Activated CD4-positive, alpha-beta T cell treated with anti-CD3 and anti-CD28 coated beads for 4 hours (primary cell): Measurements from ENCODE around the gene REG1A.

ENCODE experiments used
- DNase-seq, 2 donors: peaks; one replicate each; pipeline ENCODE4 v3.0.0-alpha.2; 2020

Gene REG1A

DNA sequence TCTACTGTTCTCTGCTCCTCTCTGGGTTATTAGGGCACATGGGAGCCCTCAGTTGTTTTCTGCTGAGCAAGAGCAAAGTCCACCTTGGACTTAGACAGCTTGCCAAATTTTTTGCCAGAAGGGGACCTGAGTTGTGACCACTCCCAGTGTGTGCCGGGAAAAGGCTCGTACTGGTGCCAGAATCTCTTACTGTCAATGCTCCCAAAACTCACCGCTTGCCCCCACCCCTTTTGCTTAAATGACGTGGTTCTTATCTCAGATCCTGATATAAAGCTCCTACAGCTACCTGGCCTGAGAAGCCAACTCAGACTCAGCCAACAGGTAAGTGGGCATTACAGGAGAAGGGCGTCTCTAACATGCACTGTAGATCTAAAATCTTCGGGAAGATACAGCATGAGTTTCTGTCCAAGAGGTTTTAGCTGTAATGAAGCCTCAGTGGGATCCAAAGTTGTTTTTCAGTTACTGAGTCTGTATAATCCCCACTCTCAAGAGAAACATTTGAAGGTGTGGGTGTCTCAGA is at the start of gene REG1A:
Gene REG1A, plus strand, starts transcription at position 295 of the 520 bp plus-strand sequence. CDS start 374 bp downstream, outside the sequence.
- no peak for DNase-seq

GRCh38 chr2:79071078-79071477 is 49.2 kb upstream of the REG1A start:
- no peak for DNase-seq

DNA sequence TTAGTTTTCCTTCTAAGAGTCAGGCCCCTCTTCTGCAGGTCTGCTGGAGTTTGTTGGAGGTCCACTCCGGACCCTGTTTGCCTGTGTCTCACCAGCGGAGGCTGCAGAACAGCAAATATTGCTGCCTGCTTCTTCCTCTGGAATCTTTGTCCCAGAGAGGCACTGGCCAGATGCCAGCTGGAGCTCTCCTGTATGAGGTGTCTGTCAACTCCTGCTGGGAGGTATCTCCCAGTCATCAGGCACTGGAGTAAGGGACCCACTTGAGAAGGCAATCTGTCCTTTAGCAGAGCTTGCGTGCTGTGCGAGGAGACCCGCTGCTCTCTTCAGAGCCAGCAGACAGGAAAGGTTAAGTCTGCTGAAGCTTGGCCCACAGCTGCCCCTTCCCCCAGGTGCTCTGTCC is 37.3 kb upstream of the REG1A start:
- DNase-seq: no peak

- no peak for DNase-seq
Observed at GRCh38 chr2:79083597-79084251, 36.6 kb upstream of the REG1A start.

GRCh38 chr2:79084495-79085135 is 35.7 kb upstream of the REG1A start:
- DNase-seq: no peak

DNA sequence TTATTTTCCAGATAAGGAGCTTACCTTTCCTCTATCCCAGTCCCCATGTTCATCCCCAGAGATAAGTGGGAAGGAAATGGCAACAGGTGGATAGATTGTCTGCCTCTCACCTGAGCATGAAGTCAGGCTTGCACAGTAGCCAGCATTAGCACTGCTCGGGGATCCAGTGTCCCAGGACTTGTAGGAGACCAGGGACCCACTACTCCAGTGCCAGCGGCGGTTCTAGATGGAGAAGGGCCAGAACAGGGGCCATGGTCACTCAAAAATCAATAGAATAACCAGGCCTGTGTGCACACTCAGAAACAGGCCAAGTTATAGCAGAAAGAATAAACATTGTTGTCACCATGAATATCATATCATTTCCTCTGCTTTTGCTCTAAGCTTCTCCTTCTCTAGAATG is 34.9 kb upstream of the REG1A start:
- DNase-seq: no peak

DNA sequence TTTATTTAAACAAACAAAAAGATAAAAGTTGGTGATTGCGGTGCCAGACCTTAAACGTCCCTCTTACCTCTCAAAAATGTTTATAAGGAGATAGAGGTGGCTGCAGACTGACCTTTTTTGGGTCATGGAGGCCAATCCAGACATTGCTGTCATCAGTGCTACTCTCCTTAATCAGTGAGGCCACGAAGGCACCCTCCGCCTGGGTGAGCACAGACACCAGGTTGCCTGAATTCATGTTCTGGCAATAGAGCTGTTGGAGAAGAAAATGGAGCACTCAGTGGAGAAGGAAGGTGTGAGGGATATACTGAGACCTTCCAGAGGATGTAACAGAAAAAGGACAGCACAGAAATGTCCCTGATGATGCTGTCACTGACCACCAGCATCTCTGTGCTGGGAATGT is 34.0 kb upstream of the REG1A start:
- DNase-seq: no peak

GRCh38 chr2:79087785-79088364 is 32.4 kb upstream of the REG1A start, which contains the start of gene REG1B:
Gene REG1B (minus strand): TSS chr2:79087993. CDS start chr2:79087612, 381 bp downstream.
- DNase-seq: no peak

DNA sequence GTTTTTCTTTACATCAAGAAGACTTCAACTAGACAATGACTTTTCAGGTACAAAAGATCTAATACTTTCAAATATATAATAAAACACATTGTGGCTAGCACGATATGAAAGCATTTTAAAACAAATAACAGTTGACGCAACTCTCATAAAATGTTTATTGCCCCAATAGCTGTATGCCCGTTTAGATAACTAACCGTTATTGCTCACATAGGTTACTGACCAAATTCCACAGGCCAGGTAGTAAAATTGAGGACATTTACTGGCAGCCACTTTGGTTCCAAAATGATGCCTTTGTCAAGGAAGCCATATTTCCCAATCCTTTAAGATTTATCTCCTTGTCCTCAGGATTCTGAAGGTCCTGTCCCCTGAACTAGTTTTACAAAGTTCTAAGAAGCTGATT is 29.6 kb upstream of the REG1A start:
- DNase-seq: no peak

DNA sequence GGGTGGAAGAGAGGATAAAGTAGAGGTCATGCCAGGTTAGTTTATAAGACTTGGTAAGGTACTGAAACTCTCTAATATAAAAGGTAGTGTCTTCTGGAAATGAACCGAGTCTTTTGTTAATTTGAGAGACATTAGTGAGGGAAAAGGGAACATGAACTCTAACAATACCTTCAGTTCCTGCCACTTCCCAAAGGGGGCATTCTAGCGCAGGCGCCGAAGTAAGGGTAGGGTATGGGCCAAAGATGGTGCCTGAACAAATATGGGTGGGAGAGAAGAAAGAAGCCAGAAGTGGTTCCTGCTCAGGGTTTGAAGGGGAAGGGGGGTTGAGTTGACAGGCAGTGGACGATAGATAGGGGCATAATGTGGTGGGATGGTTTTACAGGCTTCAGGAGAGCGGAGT is 22.4 kb upstream of the REG1A start:
- DNase-seq: no peak

- no peak for DNase-seq
Observed at GRCh38 chr2:79099140-79099686, 21.1 kb upstream of the REG1A start.

DNA sequence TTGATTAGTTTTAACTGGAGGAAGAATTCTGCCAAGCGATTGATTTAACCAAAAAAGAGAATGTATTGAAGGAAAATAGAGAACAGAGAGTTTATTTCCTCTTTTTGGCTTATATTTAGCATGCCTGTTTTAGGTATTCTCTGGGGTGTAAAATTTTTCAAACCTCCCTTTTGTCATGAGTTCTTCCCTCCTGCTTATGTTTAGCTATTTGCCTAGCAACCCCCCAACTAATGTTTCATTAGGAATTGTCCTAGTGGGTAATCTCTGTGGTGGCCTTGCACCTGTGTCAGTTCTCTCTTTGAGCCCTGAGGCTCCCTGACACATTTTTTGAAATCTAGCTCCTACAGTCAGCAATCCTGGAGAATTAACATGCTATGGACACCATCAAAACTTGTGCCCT is 20.0 kb upstream of the REG1A start:
- no peak for DNase-seq

- no peak for DNase-seq
Observed at GRCh38 chr2:79101024-79101423, 19.3 kb upstream of the REG1A start.

DNA sequence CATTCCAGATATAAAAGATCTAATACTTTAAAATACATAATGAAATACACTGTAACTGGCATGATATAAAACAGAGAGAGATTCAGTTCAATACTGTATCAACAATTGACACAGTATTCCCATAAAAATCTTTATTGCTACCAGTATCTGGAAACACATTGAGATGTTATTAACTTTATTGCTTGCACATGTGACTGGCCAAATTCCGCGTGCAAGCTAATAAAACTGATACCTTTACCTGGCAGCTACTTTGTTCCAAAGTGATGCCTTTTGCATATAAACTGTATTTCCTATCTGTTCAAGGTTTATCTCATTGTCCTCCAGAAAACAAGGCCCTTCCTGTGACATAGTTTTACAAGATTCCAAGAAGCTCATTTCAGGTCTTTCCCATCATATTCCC is 17.1 kb upstream of the REG1A start:
- DNase-seq: no peak

DNA sequence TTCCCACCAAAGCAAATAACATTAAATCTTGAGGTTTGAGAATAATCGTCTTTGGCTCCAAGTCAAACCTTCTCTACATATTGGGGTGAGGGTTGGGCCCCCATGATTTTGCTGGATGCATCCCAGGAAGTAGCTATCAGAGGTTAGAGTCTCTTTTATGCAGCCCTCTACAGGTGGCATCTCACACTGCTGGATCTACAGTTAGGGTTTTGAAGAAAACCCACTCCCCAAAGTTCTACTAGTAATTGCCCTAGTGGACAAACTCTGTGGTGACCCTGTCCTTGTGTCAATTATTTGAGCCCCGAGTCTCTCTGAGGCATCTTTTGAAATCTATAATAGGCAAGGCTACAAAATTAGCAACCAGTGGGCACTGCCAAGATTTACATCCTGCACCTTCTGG is 15.0 kb upstream of the REG1A start:
- DNase-seq: no peak

DNA sequence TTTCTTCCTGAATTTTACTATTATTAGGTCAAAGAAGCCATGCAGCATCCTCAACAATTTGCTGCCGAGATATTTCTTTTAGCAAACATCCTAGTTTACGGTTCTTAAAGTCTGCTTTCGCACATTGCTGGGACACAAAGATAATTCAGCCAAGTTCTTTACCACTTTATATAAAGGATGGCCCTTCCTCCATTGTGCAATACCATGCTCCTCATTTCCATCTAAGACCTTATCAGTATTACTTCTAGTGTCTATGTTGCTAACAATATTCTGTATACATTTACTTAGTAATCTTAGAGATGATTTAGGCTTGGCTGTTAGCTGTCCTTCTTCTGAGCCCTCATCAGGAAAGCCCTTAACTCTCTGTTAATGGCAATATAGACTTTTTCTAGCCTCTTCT is 8.0 kb upstream of the REG1A start:
- no peak for DNase-seq

DNA sequence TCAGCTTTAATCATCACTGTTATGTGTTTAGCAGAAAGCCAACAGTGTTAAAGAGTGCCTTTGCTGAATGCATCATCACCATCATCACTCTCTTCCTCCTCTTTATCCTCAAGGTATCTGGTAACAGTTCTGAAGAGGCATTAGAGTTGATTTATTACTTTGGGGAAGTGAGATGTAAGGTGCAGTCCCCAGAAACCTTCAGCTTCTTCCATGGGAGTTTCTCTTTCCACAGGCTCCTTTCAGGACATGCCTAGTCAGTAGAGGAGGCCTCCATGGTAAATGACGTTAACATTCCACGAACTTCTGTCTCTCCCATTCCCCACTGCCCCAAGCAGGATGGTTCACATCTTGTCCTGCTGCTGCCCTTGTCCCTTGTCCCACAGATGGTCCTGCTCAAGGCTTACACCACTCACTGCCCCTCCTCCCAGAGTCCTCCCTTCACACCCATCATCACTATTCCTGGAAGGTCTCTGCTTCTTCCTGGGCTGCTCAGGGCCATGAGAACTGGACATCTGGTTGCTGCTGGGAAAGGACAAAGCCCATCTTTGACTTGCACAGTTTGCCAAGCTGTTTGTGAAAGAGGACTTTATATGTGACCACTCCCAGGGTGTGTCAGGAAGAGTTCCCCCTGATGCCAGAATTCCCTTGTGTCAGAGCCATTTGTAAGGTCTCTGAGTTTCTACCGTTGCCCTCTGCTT is 5.3 kb upstream of the REG1A start:
- no peak for DNase-seq

DNA sequence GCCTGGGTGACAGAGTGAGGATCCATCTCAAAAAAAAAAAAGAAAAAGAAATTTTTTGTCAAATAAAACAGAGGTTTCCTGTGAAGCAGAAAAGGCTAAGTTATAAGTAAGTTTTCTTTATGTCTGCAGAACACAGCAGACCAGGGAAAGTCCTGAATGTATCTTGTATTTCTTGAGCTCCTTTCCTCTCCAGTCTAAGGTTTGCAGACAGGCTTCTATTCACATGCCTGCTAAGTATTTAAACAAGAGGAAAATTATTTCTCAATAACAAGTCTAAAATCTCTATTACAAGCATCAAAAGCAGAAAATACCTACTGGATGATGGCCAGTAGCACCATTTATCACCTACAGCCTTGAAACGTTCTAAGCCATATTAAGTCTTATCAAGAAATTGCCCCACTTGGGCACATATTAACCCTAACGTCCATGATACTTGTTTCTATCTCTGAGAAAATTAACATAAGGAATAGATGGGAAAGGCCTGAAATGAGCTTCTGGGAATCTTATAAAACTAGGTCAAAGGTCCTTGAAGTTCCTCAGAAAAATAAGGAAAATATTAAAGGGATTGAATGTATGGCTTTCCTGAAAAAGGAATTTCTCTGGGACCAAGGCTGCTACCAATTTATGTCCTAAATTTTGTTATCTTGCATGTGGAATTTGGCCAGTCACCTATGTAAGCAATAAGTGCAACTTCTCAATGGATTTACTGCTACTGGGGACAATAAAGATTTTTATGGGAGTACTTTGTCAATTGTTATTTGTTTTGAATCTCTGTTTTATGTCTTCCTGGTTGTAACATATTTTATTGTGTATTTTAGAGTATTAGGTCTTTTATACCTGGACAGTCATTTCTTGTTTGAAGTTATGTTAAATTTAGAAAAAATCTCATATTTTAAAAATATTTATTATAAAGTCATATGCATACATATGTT is 3.0 kb upstream of the REG1A start:
- no peak for DNase-seq

DNA sequence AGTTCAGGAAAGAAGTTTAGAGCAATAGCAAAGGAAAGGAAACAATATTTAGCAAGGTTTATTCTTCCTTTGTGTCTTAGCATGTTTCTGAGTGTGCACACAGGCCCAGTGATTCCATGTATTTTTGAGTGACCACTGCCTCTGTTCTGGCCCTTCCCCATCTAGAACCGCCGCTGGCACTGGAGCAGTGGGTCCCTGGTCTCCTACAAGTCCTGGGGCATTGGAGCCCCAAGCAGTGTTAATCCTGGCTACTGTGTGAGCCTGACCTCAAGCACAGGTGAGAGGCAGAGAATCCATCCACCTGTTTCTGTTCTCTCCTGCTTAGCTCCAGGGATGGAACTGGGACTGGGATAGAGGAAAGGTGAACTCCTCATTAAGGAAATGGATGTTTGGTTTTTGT is 2.4 kb downstream of the REG1A start:
- no peak for DNase-seq

- no peak for DNase-seq
Observed at GRCh38 chr2:79124907-79125720, 4.8 kb downstream of the REG1A start.

DNA sequence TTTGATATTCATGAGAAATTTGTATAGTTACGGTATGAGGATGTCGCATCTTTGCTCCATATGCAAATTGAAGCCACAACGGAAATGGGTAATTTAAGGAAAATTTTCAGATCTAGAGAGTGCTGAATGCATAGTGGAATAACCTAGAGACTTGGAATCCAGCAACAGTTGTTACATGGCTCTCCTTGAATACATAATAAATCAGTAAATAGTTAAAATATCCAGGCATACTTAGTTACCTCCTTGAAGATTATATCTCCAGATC is 5.4 kb downstream of the REG1A start:
- DNase-seq: no peak

- no peak for DNase-seq
Observed at GRCh38 chr2:79128406-79128805, 8.1 kb downstream of the REG1A start.
